ENCODE data around the gene BTBD19. TPM values are rescaled to one million over a fixed set of nuclear protein-coding genes. Genes with fewer than 3 reads are reported as not detected.
"Not testable (repeated sequence)": the region's sequence is repeated elsewhere in the genome, so short reads cannot be mapped to it uniquely, and the experiment has no call there.

BTBD19 gene
- total RNA-seq, 2 experiments from 2014 or later, result 0.44 to 2.0 TPM

DNA sequence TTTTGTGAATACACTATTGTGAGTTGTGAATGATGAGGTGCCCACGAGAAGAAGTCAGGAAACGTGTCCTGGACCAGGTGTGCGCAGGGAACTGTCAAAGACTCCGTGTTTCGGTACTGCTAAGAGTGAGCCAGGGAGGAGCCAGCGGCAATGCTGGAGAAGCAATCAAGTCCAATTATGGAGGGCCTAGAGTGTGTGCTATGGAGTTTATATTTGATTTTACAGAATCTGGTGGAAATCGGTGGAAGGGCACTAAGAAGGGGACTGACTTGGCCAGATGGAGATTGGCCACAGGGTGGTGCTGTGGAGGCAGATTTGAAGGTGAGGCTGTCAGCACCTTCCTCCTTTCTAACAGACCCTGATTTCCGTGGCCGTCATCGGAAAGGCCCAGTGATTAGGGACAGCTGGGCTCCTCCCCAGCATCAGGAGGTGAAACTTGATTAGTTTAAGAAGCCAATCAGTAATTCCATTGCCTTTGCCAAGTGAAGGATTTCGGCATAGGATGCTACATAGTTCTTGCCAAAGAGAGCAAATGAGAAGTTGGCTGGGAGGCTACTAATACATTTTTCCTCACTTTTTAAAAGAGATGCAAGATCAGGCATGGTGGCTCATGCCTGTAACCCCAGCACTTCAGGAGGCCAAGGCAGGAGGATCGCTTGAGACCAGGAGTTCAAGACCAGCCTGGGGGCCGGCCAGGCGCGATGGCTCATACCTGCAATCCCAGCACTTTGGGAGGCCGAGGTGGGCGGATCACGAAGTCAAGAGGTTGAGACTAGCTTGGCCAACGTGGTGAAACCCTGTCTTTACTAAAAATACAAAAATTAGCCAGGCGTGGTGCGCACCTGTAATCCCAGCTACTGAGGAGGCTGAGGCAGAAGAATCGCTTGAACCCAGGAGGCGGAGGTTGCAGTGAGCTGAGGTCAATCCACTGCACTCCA, 27.7 kb downstream of the BTBD19 start:
- POLR2A ChIA-PET, result interaction anchor here (1.0 kb wide), 1 partner anchor 128 kb away, joined by 3 read pairs; no protein-coding TSS in a partner anchor

DNA sequence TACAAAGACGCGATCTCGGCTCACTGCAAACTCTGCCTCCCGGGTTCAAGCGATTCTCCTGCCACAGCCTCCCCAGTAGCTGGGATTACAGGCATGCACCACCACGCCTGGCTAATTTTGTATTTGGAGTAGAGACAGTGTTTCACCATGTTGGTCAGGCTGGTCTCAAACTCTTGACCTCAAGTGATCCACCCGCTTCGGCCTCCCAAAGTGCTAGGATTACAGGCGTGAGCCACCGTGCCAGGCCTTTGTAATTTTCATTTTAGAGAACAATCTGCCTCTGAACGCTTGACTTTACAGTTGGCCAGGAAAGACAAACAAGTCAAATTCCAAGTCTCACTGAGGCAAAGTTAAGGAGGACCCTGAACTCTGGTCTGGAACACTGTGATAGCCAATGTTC, 30.0 kb downstream of the BTBD19 start:
- DNase-seq (ENCODE audit: low spot score); H3K9me3 ChIP-seq (ENCODE audit: low read length); BruUV-seq (replicated peaks); H3K36me3 ChIP-seq (ENCODE audit: insufficient read depth, low read length); CTCF ChIA-PET (ENCODE audit: unreplicated experiment); H3K9me2 ChIP-seq (ENCODE audit: insufficient read depth, low read length); H2AFZ ChIP-seq (ENCODE audit: low read length); H3K4me1 ChIP-seq (ENCODE audit: insufficient read depth, low read length, poor library complexity, severe bottlenecking); H4K20me1 ChIP-seq (ENCODE audit: insufficient read depth, low read length); H3K4me2 ChIP-seq (ENCODE audit: low read length); H3K4me3 ChIP-seq (ENCODE audit: low read depth, low read length, poor library complexity, severe bottlenecking); H3K79me2 ChIP-seq (ENCODE audit: insufficient read depth, low read depth, low read length); H3K27ac ChIP-seq (ENCODE audit: low read depth, low read length, poor library complexity, severe bottlenecking): not testable (repeated sequence)
- intact Hi-C loops (cut with micrococcal nuclease; ENCODE audit: unreplicated experiment), result loop anchor here (10.0 kb wide), 1 partner anchor 147 kb away; the partner anchor contains the start of gene EIF2B3
- POLR2A ChIA-PET, result interaction anchor here (0.6 kb wide), 1 partner anchor 550 kb away, joined by 4 read pairs; no protein-coding TSS in a partner anchor

More for the DNA sequence above, 27.7 kb downstream of the BTBD19 start:
- no peaks in the 10 kb centered on the region for H3K36me3 ChIP-seq (ENCODE audit: insufficient read depth, low read length)
- peak; percentile 77 for DNase-seq (ENCODE audit: low spot score)
- no peak overlapping the region for H3K4me3 ChIP-seq (ENCODE audit: low read depth, low read length, poor library complexity, severe bottlenecking)
- CTCF ChIA-PET (ENCODE audit: unreplicated experiment), result no interaction called here
- H4K20me1 ChIP-seq (ENCODE audit: insufficient read depth, low read length), result no peaks in the 10 kb centered on the region
- no TSS peak for BruUV-seq (replicated peaks)
- no peaks in the 10 kb centered on the region for H3K9me2 ChIP-seq (ENCODE audit: insufficient read depth, low read length)
- peak overlapping the region; percentile 51; the same call in 1 of the 2 replicates for H2AFZ ChIP-seq (ENCODE audit: low read length)
- H3K4me2 ChIP-seq (ENCODE audit: low read length), result no peak overlapping the region
- no peak overlapping the region for H3K27ac ChIP-seq (ENCODE audit: low read depth, low read length, poor library complexity, severe bottlenecking)
- intact Hi-C loops (cut with micrococcal nuclease; ENCODE audit: unreplicated experiment), result loop anchor here (2.0 to 10.0 kb wide), 3 partner anchors 149 to 465 kb away; partner anchors contain the start of genes EIF2B3 and HECTD3
- no peaks in the 10 kb centered on the region for H3K79me2 ChIP-seq (ENCODE audit: insufficient read depth, low read depth, low read length)
- TF ChIP-seq, protein P1, sequence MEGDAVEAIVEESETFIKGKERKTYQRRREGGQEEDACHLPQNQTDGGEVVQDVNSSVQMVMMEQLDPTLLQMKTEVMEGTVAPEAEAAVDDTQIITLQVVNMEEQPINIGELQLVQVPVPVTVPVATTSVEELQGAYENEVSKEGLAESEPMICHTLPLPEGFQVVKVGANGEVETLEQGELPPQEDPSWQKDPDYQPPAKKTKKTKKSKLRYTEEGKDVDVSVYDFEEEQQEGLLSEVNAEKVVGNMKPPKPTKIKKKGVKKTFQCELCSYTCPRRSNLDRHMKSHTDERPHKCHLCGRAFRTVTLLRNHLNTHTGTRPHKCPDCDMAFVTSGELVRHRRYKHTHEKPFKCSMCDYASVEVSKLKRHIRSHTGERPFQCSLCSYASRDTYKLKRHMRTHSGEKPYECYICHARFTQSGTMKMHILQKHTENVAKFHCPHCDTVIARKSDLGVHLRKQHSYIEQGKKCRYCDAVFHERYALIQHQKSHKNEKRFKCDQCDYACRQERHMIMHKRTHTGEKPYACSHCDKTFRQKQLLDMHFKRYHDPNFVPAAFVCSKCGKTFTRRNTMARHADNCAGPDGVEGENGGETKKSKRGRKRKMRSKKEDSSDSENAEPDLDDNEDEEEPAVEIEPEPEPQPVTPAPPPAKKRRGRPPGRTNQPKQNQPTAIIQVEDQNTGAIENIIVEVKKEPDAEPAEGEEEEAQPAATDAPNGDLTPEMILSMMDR (conservative IDR thresholded peaks at IDR 0.05; ENCODE audit: low read length), result peak; percentile 94
- no peak for TF ChIP-seq EZH2phosphoT487 (IDR thresholded peaks at IDR 0.05; ENCODE audit: borderline replicate concordance, low read depth, low read length)
- H3K9me3 ChIP-seq (ENCODE audit: low read length), result no peaks in the 10 kb centered on the region
- H3K4me1 ChIP-seq (ENCODE audit: insufficient read depth, low read length, poor library complexity, severe bottlenecking), result no peaks in the 10 kb centered on the region

DNA sequence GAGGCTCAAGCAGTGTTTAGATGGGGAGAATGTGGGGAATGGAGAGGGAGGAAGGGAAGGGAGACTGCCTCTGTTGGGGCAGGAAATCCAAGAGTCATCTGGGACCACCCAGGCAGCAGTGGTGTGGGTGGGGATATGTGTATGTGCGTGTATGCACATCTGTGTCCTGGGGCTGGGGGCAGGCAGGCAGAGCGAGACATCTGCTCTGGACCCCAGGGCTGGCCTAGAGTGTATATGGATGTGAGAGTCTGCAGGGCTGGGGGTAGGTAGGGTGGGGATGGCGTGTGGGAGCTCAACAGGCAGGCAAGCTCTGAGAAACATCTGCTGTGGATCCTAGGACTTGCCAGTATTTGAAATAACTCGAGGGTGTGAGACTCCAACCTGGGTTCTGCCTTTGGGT, 31.3 kb downstream of the BTBD19 start:
- ChIA-PET POLR2A (no interaction called here), CTCF (ENCODE audit: unreplicated experiment) (no interaction called here)
- TF ChIP-seq EZH2phosphoT487 (IDR thresholded peaks at IDR 0.05; ENCODE audit: borderline replicate concordance, low read depth, low read length), result no peak
- TF ChIP-seq, protein P1 (conservative IDR thresholded peaks at IDR 0.05; ENCODE audit: low read length), result no peak
- no peaks in the 10 kb centered on the region for H3K79me2 ChIP-seq (ENCODE audit: insufficient read depth, low read depth, low read length)
- H3K9me3 ChIP-seq (ENCODE audit: low read length), result no peaks in the 10 kb centered on the region
- DNase-seq (ENCODE audit: low spot score), result no peak
- no peaks in the 10 kb centered on the region for H4K20me1 ChIP-seq (ENCODE audit: insufficient read depth, low read length)
- no peak overlapping the region for H2AFZ ChIP-seq (ENCODE audit: low read length)
- BruUV-seq (replicated peaks), result no TSS peak
- H3K4me2 ChIP-seq (ENCODE audit: low read length), result no peak overlapping the region
- intact Hi-C loops (cut with micrococcal nuclease; ENCODE audit: unreplicated experiment), result loop anchor here (10.0 kb wide), 1 partner anchor 145 kb away; the partner anchor contains the start of gene EIF2B3
- no peak overlapping the region for H3K27ac ChIP-seq (ENCODE audit: low read depth, low read length, poor library complexity, severe bottlenecking)
- H3K4me3 ChIP-seq (ENCODE audit: low read depth, low read length, poor library complexity, severe bottlenecking), result no peak overlapping the region
- H3K4me1 ChIP-seq (ENCODE audit: insufficient read depth, low read length, poor library complexity, severe bottlenecking), result no peaks in the 10 kb centered on the region
- H3K36me3 ChIP-seq (ENCODE audit: insufficient read depth, low read length), result no peaks in the 10 kb centered on the region
- H3K9me2 ChIP-seq (ENCODE audit: insufficient read depth, low read length), result no peaks in the 10 kb centered on the region
